ENCODE results near the gene CFAP90. TPM values are rescaled to one million over a fixed set of nuclear protein-coding genes. Genes with fewer than 3 reads are reported as not detected.

Gene CFAP90
- total RNA-seq, 1 experiment from 2014 or later: 5.1 TPM

DNA sequence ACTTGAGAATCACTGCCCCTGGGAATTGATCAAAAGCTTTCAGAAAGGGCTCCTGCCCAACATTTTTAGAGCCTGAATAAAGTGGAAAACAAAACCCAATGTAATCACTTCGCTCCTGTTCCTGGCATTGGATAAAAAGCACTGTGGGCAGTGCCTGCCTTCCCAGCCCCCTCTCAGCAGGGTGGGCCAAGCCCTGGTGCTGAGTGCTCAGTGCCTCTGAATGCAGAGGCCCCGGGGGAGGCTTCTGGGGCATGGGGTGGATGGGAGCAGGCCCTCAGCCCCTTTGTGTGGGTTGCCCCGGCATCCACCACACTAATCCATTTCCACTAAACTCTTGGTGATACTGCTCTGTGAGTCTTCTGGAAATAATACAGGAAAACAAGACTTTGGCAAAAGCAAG, 55.6 kb downstream of the CFAP90 start:
- DNase-seq (ENCODE audit: low read depth): no peak
- in situ Hi-C loops (cut with HindIII; ENCODE audit: low pct_unique_long_range_greater_than_20kb, low sequenced_read_pairs): no loop called here

DNA sequence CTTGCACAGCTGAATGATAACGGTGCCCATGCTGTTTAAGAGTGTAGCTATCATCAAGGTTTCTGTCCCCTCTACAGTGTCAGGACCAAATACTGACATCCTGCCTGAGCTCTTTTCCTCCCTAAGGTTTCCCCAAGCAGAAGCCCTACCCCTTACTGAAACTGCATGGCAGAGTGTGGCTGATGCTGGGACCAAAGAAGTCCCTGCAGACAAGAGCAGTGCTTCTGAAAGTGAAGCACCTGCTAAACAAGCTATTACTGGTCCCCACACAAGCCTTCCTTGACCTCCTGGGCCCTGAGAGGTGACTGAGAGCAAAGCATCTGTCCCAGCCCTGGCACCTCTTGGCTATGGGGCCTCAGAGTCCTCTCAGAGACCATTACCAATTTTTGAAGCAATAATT, 56.1 kb downstream of the CFAP90 start:
- in situ Hi-C loops (cut with HindIII; ENCODE audit: low pct_unique_long_range_greater_than_20kb, low sequenced_read_pairs): no loop called here
- DNase-seq (ENCODE audit: low read depth): no peak

DNA sequence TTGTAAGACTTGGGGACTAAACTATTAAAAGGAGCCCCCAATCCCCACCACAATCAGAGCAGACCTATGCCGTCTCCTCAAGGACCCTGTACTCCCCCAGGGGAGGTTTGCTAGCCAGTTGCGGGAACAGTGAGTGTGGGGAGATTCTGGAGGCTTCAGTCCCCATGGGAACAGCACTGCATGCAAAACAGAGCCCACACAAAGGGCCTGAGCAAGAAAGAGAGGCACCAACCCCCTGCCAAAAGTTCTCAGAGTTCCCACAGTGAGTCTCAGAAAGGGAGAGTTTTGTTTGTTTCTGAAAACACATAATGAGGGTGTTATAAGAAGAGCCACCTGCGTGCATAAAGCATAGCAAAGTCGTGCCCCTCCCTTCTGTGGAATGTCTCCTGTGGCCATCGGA, 56.6 kb downstream of the CFAP90 start:
- in situ Hi-C loops (cut with HindIII; ENCODE audit: low pct_unique_long_range_greater_than_20kb, low sequenced_read_pairs): no loop called here

DNA sequence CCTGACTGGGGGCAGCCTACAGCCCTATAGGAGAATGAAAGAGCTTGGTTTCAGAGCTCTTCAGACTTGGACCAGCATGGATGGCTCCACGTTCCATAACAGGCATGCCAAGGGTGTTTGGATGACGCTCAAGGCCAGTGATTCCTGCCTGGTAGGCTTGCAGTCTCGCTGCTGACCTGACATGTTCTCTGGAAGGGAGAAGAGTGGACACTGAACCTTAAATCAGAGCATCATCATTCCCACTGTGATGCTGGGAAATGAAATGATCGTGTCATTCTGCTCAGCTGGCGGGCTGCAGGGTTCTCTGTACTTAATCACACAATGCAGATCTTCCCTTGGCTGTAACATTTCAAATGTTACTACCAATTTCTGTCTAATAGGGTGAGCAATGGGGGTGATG, 57.0 kb downstream of the CFAP90 start:
- DNase-seq (ENCODE audit: low read depth): no peak
- in situ Hi-C loops (cut with HindIII; ENCODE audit: low pct_unique_long_range_greater_than_20kb, low sequenced_read_pairs): no loop called here

More for the DNA sequence above, 56.6 kb downstream of the CFAP90 start:
- no peak for DNase-seq (ENCODE audit: low read depth)

DNA sequence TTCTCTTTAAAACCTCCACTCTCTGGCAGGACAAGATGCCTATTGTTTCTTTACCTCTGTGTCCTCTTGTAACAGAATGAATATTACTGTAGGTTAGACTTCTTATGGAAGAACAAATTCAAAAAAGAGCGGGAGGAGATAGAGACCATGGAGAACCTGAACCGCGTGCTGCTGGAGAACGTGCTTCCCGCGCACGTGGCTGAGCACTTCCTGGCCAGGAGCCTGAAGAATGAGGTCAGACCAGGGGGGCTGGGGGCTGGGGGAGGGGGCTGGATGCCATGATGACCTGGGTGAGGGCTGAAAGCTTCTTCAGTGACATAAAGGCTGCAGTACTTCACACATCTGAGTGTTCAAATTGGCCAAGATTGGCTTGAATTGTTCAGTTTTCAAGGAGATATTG, 61.4 kb downstream of the CFAP90 start:
- no peak for DNase-seq (ENCODE audit: low read depth)
- in situ Hi-C loops (cut with HindIII; ENCODE audit: low pct_unique_long_range_greater_than_20kb, low sequenced_read_pairs): no loop called here

DNA sequence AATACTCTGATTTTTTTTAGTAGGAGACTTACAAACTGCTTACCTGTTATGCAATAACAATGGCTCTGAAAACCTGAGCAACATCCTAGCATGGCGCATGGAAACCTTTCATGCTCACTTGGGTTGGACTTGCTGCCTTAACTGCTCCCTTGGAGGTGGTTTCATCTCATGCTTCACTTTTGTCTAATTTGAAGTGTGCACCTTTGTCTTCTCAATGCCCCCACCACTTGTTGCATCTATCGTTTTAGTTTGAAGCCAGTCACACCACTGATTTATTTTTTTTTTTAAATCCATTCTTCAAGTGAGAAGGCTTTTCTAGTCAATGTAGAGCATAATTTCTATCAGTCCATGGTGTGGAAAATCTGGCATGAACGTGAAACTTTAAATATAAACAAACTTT, 63.2 kb downstream of the CFAP90 start:
- in situ Hi-C loops (cut with HindIII; ENCODE audit: low pct_unique_long_range_greater_than_20kb, low sequenced_read_pairs): no loop called here
- DNase-seq (ENCODE audit: low read depth): no peak

DNA sequence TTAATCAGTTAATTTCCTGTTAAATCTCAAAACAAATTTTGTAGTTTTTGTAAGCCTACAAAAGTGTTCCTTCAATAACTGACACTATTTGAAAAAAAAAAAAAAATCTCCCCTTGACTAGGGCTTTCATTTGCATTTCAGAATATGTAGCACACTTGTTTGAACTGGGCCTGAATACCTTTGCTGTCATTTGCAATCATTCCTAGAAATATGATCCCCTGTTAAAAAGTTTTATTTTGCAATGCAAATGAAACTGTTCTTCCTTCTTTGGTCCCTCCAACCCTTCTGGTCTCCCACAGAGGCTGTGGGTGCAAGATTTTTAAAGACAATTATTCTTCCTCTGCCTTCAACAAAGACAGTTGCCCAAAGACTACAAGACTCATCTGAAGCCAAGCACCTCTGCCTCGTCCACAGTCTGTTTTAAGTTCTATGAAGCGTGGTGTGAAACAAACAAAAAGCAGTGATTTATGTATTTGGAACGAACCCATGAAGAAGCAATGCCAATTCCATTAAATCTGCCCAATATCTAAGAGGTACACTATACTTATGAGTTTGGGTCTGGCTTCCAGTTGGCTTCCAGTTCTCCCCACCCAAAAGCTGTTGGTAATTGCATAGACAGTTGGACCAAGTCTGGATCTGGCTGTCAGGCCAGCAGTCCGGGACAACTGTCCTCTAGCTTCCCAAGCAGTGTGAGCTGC, 66.1 kb downstream of the CFAP90 start:
- in situ Hi-C loops (cut with HindIII; ENCODE audit: low pct_unique_long_range_greater_than_20kb, low sequenced_read_pairs): no loop called here
- DNase-seq (ENCODE audit: low read depth): no peak

DNA sequence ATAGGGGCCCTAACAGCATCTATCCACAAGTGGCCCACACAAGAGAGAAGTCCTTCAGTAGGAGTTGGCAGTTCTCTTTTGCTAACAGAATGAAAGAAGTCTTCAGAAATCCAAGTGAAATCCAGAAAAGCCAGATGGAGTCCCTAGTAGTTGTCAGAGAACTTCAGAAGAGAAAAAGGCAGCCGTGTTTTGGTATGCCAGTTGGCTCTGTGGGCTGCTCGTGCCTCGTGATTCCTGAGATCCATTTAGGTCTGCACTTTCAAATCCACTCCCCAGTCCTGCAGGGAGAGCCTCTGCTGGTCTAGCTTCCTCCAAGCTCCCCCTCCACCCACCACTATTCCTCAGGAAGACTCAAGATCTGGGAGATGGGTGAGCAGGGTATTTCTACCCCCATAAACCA, 69.0 kb downstream of the CFAP90 start:
- in situ Hi-C loops (cut with HindIII; ENCODE audit: low pct_unique_long_range_greater_than_20kb, low sequenced_read_pairs): no loop called here
- no peak for DNase-seq (ENCODE audit: low read depth)

Other genes with a start within 250 kb of the CFAP90 start
- gene FASTKD3, start 17.9 kb upstream of the CFAP90 start, total RNA-seq (2014; rRNA removed; shearing (Covaris generic); ENCODE audit: low replicate concordance): 5.1 and 10.2 TPM in 2 replicates
- 22.8 and 32.3 TPM in 2 replicates for gene MTRR, start 18.0 kb upstream of the CFAP90 start, total RNA-seq (2014; rRNA removed; shearing (Covaris generic); ENCODE audit: low replicate concordance)

Measured in Caki2 (cell line).